Measurements from ENCODE around the gene GMEB1. TPM values are rescaled to one million over a fixed set of nuclear protein-coding genes. Genes with fewer than 3 reads are reported as not detected.
"Not testable (repeated sequence)": the region's sequence is repeated elsewhere in the genome, so short reads cannot be mapped to it uniquely, and the experiment has no call there.

The GMEB1 gene
- total RNA-seq, 2 donors from 2014 or later, result 4.2 to 8.8 TPM

GRCh38 chr1:28745653-28746173 is 77.1 kb downstream of the GMEB1 start:
- TF ChIP-seq CTCF (IDR thresholded peaks at IDR 0.05), result no peak
- H3K27me3 ChIP-seq, result no peaks in the 10 kb centered on the region
- H3K4me1 ChIP-seq, result peaks cover 0 to 62% of the 10 kb centered on the region in 2 donors
- no peak overlapping the region for H3K27ac ChIP-seq
- no peaks in the 10 kb centered on the region for H3K9me3 ChIP-seq
- DNase-seq (ENCODE audit: low spot score), result no peak
- no peak overlapping the region for H3K4me3 ChIP-seq
- H3K36me3 ChIP-seq, result peaks cover 47% of the 10 kb centered on the region

GRCh38 chr1:28750330-28750729 is 81.7 kb downstream of the GMEB1 start:
- peaks cover 0 to 78% of the 10 kb centered on the region in 2 donors for H3K4me1 ChIP-seq
- no peaks in the 10 kb centered on the region for H3K9me3 ChIP-seq
- no peak for TF ChIP-seq CTCF (IDR thresholded peaks at IDR 0.05)
- H3K27ac ChIP-seq, result no peak overlapping the region
- H3K27me3 ChIP-seq, result no peaks in the 10 kb centered on the region
- H3K36me3 ChIP-seq, result peaks cover under 1% of the 10 kb centered on the region
- no peak overlapping the region for H3K4me3 ChIP-seq
- no peak for DNase-seq (ENCODE audit: low spot score)

- H3K4me1 ChIP-seq, result peaks cover 0 to 78% of the 10 kb centered on the region in 2 donors
- not testable (repeated sequence) for H3K4me3 ChIP-seq; H3K27ac ChIP-seq; H3K36me3 ChIP-seq; DNase-seq (ENCODE audit: low spot score); H3K9me3 ChIP-seq; H3K27me3 ChIP-seq
These were observed 82.2 kb downstream of the GMEB1 start for GRCh38 chr1:28750771-28751294.

GRCh38 chr1:28751315-28752060 is 82.9 kb downstream of the GMEB1 start:
- no peak for TF ChIP-seq CTCF (IDR thresholded peaks at IDR 0.05)
- Histone ChIP-seq H3K9me3 (no peaks in the 10 kb centered on the region), H3K4me3 (no peak overlapping the region), H3K27me3 (no peaks in the 10 kb centered on the region), H3K36me3 (no peaks in the 10 kb centered on the region), H3K4me1 (peaks cover 0 to 78% of the 10 kb centered on the region in 2 donors), H3K27ac (no peak overlapping the region)
- no peak for DNase-seq (ENCODE audit: low spot score)

GRCh38 chr1:28755701-28756100 is 87.1 kb downstream of the GMEB1 start:
- H3K4me1 ChIP-seq, result peaks cover 0 to 60% of the 10 kb centered on the region in 2 donors
- no peak overlapping the region for H3K27ac ChIP-seq
- no peak overlapping the region for H3K4me3 ChIP-seq
- no peak for DNase-seq (ENCODE audit: low spot score)
- H3K27me3 ChIP-seq, result no peaks in the 10 kb centered on the region
- no peaks in the 10 kb centered on the region for H3K9me3 ChIP-seq
- peaks cover 5% of the 10 kb centered on the region for H3K36me3 ChIP-seq
- no peak for TF ChIP-seq CTCF (IDR thresholded peaks at IDR 0.05)

GRCh38 chr1:28756846-28757245 is 88.3 kb downstream of the GMEB1 start:
- H3K4me1 ChIP-seq, result peaks cover 0 to 48% of the 10 kb centered on the region in 2 donors
- H3K27ac ChIP-seq, result no peak overlapping the region
- no peaks in the 10 kb centered on the region for H3K27me3 ChIP-seq
- TF ChIP-seq CTCF (IDR thresholded peaks at IDR 0.05), result peak in 1 of 2 donors; percentile 43
- no peak overlapping the region for H3K4me3 ChIP-seq
- H3K9me3 ChIP-seq, result no peaks in the 10 kb centered on the region
- no peak for DNase-seq (ENCODE audit: low spot score)
- peaks cover 8% of the 10 kb centered on the region for H3K36me3 ChIP-seq

All from right atrium auricular region (tissue), 2 donors.